DMS153 (cell line): ENCODE data around the gene KLHL22.
"Not testable (repeated sequence)": the region's sequence is repeated elsewhere in the genome, so short reads cannot be mapped to it uniquely, and the experiment has no call there.

Experiments used
- DNase-seq: peaks from one replicate; lab custom pipeline; 2025; lab: John Stamatoyannopoulos, UW

The KLHL22 gene, protein sequence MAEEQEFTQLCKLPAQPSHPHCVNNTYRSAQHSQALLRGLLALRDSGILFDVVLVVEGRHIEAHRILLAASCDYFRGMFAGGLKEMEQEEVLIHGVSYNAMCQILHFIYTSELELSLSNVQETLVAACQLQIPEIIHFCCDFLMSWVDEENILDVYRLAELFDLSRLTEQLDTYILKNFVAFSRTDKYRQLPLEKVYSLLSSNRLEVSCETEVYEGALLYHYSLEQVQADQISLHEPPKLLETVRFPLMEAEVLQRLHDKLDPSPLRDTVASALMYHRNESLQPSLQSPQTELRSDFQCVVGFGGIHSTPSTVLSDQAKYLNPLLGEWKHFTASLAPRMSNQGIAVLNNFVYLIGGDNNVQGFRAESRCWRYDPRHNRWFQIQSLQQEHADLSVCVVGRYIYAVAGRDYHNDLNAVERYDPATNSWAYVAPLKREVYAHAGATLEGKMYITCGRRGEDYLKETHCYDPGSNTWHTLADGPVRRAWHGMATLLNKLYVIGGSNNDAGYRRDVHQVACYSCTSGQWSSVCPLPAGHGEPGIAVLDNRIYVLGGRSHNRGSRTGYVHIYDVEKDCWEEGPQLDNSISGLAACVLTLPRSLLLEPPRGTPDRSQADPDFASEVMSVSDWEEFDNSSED

DNA sequence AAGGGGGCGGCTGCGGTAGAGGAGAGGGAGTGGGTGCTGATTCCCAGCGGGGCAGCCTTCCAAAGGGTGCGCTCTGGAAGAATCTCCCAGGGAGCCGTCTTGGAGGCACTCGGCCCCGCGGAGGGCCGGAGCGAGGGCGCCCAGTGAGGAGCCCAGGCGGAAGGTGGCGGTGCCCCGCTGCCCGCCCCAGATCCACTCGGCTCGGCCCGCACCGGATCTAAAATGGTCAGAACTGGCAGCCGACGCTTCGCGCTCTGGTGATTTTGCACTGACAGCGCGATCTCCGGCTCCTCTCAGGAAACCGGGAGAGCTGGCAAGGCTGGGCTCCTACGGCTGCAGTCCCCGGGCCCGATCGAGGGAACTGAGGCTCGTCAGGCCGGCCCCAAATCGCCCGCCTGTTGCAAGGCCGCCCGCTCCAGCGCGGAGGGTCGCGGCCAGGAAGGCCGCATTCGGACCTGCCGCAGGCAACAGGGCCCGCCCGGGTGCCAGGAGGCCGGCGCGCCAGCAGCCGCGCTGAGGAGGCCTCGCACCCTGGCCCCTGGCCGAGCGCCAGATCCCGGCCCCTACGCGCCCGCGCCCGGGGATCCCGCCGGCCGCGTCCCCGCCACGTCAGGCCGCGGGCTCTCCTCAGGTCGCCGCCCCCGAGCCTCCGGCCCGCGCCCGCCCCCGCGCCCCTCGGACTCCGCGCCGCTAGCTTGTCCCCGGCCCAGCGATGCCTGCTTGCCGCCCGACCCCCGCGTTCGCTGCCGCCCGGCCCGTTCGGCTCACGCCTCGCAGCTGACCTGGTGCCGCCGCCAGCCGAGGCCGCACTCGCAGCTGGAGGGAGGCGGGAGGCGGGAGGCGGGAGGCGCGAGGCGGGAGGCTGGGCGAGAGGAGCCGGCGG lies at the start of gene KLHL22:
KLHL22 (minus strand) TSS at position 818 of the 883 bp plus-strand sequence. CDS start 6,584 bp downstream, outside the sequence.
- no peak for DNase-seq

DNA sequence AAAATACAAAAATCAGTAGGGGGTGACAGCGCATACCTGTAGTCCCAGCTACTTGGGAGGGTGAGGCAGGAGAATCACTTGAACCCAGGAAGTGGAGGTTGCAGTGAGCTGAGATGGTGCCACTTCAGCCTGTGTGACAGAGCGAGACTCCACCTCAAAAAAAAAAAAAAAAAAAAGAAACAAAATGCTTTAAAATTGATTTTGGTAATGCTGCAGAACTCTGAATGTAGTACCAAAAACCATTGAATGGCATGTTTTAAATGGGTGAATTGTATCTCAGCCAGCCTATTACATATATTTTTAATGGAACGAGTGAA lies 49.7 kb upstream of the KLHL22 start:
- DNase-seq = not testable (repeated sequence)

DNA sequence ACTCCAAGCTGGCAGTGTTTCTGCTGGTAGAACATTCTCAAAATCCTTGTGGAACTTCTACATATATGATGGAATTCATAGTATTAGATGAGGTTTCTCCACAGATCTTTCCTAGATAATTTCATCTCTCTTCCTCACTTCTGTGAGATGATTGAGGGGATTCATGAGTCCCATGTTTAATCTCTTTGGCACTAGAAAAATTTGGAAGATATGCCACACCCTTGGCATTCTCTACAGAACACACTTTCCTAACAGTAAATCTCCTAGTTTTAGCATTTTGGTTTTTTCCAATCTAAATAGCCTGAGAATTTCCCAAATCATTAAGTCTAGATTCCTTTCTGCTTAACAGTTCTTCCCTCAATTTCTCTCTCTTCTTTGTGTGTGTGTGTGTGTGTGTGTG lies 47.1 kb upstream of the KLHL22 start:
- DNase-seq = no peak

DNA sequence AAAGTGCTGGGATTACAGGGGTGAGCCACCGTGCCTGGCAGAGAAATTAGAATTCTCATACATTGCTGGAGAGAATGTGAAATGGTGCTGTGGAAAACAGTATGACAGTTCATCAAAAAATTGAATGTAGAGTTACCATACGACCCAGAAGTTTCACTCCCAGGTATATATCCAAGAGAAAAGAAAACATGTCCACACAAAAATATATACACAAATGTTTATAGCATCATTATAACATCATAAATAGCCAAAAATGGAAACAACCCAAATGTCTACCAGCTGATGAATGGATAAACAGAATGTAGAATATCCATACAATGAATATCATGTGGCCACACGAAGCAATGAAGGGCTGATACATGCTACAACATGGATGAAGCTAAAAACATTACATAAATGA lies 46.5 kb upstream of the KLHL22 start:
- DNase-seq = no peak

DNA sequence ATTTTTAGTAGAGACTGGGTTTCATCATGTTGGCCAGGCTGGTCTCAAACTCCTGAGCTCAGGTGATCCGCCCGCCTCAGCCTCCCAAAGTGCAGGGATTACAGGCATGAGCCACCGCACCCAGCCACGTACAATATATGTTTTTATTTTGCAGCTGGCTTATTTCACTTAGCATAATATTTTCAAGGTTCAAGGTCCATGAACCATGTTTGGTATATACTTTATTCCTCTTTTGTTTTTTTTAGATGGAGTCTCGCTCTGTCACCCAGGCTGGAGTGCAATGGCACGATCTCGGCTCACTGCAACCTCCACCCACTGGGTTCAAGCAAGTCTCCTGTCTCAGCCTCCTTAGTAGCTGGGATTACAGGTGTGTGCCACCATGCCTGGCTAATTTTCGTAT lies 43.3 kb upstream of the KLHL22 start:
- not testable (repeated sequence) for DNase-seq

DNA sequence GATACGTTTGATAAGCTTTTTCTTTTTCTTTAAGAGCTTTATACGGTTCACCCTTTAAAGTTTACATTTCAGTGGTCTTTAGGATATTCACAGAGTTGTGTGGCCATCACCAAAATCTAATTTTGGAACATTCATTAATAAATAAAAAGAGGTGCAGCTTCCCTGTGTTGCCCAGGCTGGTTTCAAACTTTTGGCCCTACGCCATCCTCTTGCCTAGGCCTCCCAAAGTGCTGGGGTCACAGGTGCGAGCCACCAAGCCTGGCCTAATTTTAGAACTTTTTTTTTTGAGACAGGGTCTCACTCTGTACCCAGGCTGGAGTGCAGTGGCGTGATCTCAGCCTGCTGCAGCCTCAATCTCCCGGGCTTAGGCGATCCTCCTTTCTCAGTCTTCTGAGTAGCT lies 42.4 kb upstream of the KLHL22 start:
- no peak for DNase-seq

DNA sequence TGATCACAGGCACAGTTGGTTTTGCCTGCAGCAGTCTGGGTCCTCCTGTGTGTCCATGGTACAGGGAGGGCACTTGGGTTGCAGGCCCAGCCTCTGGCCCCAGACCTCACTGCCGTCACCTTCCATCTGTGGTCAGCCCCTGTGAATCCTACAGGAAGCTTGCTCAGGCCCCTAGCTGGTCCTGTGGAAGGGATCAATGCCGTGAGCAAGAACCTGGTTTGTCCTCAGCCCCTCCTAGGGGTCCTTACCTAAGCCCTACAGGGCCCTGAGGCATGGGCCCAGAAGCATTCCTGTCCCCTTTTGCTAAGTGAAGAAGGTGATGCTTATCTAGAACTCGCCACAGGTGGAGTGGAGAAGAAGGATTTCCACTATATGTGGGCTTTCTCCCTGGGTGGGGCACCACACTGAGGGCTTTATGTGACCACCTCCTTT lies 41.7 kb upstream of the KLHL22 start:
- DNase-seq = no peak

DNA sequence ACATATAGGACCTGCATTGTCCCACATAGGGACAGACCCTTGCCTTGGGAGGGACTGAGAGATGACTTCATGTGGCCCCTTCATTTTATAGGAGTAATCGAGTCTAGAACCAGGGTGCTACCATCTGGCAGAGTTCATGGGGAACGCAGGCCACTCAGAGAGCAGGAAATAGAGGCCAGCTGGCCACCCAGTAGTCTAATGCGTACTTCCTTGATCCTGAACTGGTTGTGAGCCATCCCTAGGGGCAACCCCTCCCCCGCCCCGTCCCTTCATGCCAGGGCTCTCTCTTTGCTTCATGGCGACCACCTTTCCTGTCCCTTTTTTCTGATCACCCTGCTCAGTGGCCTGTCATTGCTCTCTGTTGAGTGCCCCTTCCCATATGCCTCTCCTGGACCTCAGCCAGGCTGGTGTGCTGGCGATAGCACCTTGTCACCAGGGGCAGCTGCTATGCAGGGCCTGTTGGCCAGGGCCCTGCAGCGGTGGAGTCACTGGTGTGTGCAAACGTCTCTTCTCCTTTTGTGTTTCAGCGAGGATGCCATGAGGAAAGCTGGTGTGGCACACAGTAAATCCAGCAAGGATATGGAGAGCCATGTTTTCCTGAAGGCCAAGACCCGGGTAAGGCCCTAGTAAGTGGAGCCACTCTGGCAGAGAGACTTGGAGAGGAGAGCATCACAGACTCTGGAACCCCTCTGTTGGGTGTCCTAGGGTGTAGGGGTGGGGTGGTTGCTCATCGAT lies 41.2 kb upstream of the KLHL22 start:
- peak; percentile 79 for DNase-seq

DNA sequence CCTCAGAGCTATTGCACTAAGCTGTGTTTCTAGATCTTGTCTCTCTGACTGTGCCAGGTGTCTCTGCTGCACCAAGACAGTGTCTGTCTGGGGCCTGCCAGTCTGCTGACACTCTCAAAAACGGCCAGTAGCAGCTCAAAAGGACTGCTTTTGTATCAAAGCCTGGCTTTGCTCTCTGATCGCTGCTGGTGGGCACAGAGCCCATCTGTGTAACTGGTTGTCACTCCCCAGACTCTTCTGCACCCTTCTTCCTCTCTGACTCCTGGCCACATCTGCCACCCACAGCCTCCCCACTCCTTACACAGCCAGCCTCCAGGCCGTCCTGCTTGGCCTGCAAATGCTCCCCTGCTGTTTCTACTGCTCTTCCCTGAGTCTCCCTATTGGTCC lies 38.3 kb upstream of the KLHL22 start:
- no peak for DNase-seq

DNA sequence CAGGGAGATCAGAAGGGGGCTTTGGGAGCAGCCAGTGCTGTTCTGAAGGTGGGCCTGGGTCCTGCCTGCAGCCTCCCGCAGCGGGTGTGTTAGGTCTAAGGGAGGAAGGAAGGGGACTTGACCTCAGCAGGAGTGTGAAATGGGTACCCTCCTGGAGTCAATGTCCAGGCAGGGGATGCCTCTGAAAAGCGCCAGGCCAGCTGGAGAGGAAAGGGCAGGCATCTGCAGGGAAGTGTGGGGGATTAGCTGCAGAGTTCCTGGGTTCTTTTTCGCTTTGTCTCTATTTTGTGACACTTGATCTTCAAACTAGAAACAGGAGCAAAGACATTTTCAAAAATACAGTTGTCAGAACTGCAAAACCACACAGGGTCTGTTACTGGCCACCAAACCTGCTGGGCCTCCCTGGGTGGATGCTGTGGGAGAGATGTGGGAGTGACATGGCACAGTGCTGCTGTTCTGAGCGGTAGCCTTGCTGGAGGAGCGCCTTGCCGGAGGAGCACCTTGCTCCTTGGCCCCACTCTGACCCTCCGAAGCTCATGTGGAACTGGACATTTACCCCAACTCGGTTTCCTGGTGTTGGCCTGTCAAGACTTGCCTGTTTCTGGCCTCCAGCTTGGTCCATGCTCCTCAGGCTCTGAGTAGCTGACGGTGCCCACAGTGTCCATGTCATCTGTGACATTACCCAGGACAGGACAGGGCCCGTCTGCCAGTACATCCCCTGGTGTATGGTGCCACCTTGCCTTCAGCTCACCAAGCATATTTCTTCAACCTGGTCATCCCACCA lies 37.7 kb upstream of the KLHL22 start:
- no peak for DNase-seq

DNA sequence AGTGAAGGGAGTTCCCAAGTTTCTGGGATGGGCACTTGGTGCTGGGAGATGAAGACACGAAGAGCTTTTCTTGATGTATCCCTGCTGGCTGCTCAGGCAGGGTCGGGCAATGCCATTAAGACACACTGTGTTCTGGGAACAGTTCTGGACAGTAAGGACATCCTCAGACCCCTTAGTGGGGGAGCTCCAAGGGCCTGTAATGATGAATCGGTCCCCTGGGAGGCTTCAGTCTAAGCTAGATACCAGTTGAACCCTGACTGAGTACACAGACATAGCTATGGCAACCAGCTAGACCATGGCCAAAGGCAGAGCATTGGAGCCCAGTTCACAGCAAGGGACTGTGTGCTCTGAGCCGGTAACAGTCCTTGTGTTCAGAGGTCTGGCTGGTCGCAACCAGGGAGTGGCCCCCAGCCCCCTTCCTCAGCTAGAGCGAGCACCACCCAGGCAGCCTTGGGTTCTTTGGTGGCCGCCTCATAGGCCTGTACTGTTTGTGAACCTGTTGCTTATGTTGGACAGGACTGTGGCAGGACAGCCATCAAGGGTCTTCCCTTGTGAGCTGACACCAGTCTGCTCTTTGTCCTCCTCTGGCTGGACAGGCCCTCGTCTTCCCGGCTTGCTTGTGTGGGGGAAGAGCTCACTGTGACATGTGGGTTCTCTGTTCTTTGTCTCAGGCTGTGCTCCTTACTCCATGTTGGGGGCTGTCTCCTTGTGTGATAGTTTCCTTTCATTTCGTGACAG lies 36.8 kb upstream of the KLHL22 start:
- DNase-seq = no peak

DNA sequence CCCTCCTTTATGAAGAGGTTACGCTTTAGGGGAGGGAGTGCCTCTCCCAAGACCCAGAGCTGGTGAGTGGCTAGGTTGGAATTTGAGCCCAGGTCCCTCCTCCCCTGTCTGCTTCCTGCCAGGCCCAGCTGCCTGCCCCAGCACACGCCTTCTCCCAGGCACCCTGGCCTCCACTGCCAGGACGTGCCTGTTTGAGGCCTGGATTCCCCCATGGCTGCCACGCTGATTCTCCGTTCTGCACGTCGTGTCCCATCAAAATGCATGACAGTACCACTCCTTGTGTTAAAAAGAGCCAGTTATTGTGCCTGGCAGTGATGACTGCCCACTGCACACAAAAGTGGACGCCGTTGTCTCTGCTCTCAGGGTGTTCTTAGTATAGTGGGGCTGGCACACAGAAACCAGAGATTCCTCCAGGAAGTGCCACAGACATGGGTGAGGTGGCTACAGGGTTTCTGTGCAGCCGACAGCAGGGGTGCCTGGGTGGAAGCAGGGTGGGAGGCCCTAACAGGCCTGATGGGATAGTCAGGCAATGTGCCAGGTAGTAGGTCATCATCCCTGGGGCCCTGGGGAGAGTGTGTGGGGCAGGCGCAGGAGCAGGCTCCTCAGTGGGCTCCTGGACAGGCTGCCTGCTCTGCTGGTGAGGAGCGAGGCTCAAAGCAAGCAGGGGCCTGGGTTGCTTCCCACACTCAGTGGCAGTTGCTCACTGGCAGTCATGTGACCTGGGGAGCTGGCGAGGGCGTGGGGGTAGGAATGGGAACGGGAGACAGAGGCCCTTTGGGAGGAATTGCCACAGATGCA lies 36.0 kb upstream of the KLHL22 start:
- DNase-seq = peak; percentile 31

DNA sequence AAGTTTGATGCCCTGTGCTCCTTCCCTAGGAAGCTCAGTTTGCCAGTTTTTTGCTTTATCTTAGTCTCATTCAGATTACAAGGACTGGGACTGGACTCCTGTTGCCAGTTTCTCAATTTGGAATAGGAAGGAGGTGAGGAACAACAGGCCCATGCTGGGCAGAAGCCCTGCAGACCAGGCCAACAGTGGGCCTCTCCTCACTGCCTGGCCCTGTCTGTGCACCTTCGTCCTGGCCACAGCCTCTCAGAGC lies 35.5 kb upstream of the KLHL22 start:
- DNase-seq = no peak

DNA sequence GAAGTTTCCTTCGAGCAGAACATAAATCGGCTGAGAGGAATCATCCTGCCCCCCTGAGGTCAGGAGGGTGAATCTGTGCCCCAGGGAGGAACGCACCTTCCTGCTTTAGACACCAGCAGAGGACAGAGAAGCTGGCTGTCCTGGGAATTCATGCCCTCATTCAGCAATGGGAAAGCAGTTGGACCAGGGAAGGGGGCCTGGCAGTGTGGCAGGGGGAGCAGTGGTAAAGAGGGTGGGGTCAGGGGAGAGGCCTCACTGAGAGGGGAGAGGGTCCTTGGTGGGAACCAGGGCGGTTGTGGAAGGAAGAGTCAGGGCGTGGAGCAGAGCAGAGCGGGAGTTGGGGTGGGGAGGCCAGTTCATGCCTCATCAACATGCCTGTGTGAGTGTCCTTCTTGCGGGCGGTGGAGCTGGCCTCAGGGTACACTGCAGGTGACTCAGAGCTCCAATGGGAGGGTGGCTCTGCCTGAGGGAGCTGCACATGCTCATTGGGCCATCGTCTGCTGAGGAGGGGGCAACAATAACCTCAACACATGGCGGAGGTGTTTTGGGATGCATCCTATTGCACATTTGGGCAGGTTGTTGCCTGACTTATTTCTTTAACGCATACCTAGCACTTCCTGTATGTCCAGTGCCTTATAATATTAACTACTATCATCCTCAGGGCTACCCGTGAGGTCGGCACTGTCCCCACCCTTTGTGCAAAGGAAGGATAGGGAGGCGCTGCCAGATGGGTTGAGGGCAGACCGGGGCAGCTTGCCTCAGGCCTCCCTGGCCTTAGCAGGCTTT lies 35.0 kb upstream of the KLHL22 start:
- DNase-seq = no peak

DNA sequence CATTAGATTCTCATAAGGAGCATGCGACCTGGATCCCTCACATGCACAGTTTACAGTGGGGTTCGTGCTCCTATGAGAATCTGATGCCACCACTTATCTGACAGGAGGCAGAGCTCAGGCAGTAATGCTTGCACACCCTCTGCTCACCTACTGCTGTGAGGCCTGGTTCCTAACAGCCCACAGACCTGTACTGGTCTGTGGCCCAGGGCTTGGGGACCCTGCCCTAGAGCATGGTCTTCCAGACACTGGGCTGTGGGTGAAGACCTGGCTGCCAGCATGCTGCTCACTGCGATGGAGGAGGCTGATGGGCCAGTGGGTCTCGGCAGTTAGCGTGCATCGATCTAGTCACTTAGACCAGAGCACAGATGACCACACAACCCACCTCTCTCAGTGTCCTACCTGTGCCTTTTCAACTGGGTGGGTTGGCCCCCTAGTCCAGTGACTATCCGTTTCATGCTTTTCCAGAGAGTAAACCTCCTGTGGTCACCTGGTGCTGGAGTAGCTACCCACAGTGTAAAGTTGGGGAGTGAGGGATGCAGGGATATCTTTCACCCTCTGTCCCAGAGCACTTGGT lies 32.9 kb upstream of the KLHL22 start:
- no peak for DNase-seq

DNA sequence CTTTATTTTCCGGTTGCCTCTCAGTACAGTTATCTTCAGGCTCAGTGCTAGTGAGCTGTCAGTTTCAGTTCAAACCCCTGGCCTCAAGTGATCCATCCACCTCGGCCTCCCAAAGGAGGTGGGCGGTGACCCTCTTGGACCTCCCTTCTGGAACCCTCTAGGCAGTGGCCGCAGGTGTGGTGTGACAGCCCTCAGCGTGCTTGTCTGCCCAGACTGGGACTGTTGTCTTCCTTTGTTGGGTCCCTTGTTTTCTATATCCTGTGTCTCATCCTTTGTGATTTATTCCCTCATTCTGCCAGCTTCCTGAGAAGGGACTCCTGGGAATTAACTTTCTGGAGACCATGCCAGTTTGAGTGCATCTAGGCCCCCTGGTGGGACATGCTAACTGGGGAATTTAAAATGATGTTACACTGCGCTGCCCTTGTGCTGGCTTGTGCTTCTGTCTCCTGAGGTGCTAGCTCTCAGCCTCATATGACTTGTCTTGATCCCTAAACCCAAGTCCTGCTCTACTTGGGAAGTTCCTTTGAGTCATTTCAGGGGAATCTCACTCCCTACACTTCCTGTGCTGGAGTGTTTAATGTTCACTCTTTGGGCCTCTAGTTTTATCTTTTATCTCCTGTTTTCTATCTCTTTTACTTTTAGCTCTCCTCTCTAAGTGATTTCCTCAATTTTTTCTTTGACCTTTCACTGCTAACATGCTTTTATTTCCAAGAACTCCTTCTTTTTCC lies 31.2 kb upstream of the KLHL22 start:
- no peak for DNase-seq

DNA sequence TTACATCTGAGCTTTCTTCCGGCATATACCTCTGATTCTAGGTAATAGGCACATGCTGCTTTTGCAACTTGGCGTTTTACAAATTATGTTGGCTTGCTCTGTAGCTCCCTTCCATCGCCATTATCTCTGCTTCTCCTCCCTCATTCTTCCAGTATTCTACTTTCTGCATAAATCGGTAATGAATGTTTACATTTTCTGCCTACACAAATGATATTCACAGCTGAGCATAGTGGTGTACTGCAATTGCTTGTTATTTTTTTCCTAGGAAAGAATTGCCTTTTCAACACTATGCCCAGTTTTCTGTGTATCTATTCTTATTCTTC lies 30.7 kb upstream of the KLHL22 start:
- no peak for DNase-seq

DNA sequence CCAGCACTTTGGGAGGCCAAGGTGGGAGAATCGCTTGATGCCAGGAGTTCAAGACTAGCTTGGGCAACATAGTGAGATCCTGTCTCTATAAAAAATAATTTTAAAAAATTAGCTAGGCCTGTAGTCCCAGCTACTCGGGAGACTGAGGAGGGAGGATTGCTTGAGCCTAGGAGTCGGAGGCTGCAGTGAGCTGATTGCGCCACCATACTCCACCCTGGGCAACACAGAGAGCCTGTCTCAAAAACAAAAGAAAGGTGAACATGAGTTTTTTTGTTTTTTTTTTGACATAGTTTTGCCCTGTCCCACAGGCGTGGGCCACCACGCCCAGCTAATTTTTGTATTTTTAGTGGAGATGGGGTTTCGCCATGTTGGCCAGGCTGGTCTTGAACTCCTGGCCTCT lies 29.5 kb upstream of the KLHL22 start:
- no peak for DNase-seq
